SH-SY5Y (cell line): Measurements from ENCODE around the gene SLC25A25.

Source experiments
- GATA2 ChIP-seq: IDR thresholded peaks from 2 replicates; pipeline ENCODE4 v1.6.1; 2011; ENCODE audit warnings: mild to moderate bottlenecking, low read depth, low read length
- GATA3 ChIP-seq: IDR thresholded peaks from 2 replicates; pipeline ENCODE4 v1.6.1; 2011; ENCODE audit warnings: low read depth, mild to moderate bottlenecking, low read length, moderate library complexity

GRCh38 chr9:128146591-128147120, 78.6 kb downstream of the SLC25A25 start:
- no peak for TF ChIP-seq GATA2
- no peak for TF ChIP-seq GATA3
